Measurements from ENCODE around the gene CABP5. TPM values are rescaled to one million over a fixed set of nuclear protein-coding genes. Genes with fewer than 3 reads are reported as not detected.

Gene CABP5
- polyA plus RNA-seq, 1 donor (not counting 4 experiments of a cell fraction or from before 2014, with no cell fraction given) = not detected

- H3K27ac ChIP-seq (ENCODE audit: control insufficient read depth, insufficient read depth, low read length) = no peak overlapping the region
- no peaks in the 10 kb centered on the region for H3K36me3 ChIP-seq (ENCODE audit: control insufficient read depth in 2 of 2, extremely low read depth in 1 of 2, insufficient read depth in 2 of 2, low read length in 2 of 2)
- no peaks in the 10 kb centered on the region for H3K9me3 ChIP-seq (ENCODE audit: control insufficient read depth, low read depth, low read length)
- TF ChIP-seq CTCF (optimal IDR thresholded peaks at IDR 0.05 in 1 of 3, IDR thresholded peaks at IDR 0.05 in 1 of 3, conservative IDR thresholded peaks at IDR 0.05 in 1 of 3; ENCODE audit: extremely low read depth in 1 of 3, insufficient read depth in 2 of 3, low read length in 3 of 3) (no peak), EZH2 (IDR thresholded peaks at IDR 0.05; ENCODE audit: low read length) (no peak)
- FAIRE-seq (no peak), DNase-seq (ENCODE audit: low read depth, low spot score) (no peak)
- H3K9ac ChIP-seq (ENCODE audit: control insufficient read depth, extremely low read depth, insufficient read depth, low read length) = no peak overlapping the region
- no peaks in the 10 kb centered on the region for H3K9me1 ChIP-seq (ENCODE audit: control insufficient read depth, extremely low read depth, insufficient read depth, low read length)
- no peaks in the 10 kb centered on the region for H3K27me3 ChIP-seq (ENCODE audit: control insufficient read depth, extremely low read depth, insufficient read depth, low read length)
- no peak overlapping the region for H3K4me2 ChIP-seq (ENCODE audit: control insufficient read depth, extremely low read depth, insufficient read depth, low read depth, low read length)
- H4K20me1 ChIP-seq (ENCODE audit: control insufficient read depth, extremely low read depth, insufficient read depth, low read length) = no peaks in the 10 kb centered on the region
- H3K4me3 ChIP-seq (ENCODE audit: control insufficient read depth in 2 of 3, extremely low read depth in 1 of 3, insufficient read depth in 2 of 3, low read depth in 1 of 3, low read length in 3 of 3) = no peak overlapping the region
- dilution Hi-C loops (cut with MboI; ENCODE audit: extremely low pct_ligation_motif_present, low sequenced_read_pairs) = no loop called here
- no peak overlapping the region for H2AFZ ChIP-seq (ENCODE audit: control insufficient read depth, low read length)
- no peaks in the 10 kb centered on the region for H3K4me1 ChIP-seq (ENCODE audit: control insufficient read depth, extremely low read depth, insufficient read depth, low read length)
- no peaks in the 10 kb centered on the region for H3K79me2 ChIP-seq (ENCODE audit: control insufficient read depth, insufficient read depth, low read length)
These were observed 23.2 kb downstream of the CABP5 start for GRCh38 chr19:48020686-48021085.

GRCh38 chr19:48010932-48011758, 32.7 kb downstream of the CABP5 start:
- no peak for FAIRE-seq
- no peaks in the 10 kb centered on the region for H3K9me1 ChIP-seq (ENCODE audit: control insufficient read depth, extremely low read depth, insufficient read depth, low read length)
- DNase-seq (ENCODE audit: low read depth, low spot score) = no peak
- H3K79me2 ChIP-seq (ENCODE audit: control insufficient read depth, insufficient read depth, low read length) = no peaks in the 10 kb centered on the region
- TF ChIP-seq EZH2 (IDR thresholded peaks at IDR 0.05; ENCODE audit: low read length) (no peak), CTCF (optimal IDR thresholded peaks at IDR 0.05 in 1 of 3, IDR thresholded peaks at IDR 0.05 in 1 of 3, conservative IDR thresholded peaks at IDR 0.05 in 1 of 3; ENCODE audit: extremely low read depth in 1 of 3, insufficient read depth in 2 of 3, low read length in 3 of 3) (no peak)
- no peaks in the 10 kb centered on the region for H3K4me1 ChIP-seq (ENCODE audit: control insufficient read depth, extremely low read depth, insufficient read depth, low read length)
- no peaks in the 10 kb centered on the region for H3K9me3 ChIP-seq (ENCODE audit: control insufficient read depth, low read depth, low read length)
- dilution Hi-C loops (cut with MboI; ENCODE audit: extremely low pct_ligation_motif_present, low sequenced_read_pairs) = no loop called here
- H3K4me2 ChIP-seq (ENCODE audit: control insufficient read depth, extremely low read depth, insufficient read depth, low read depth, low read length) = no peak overlapping the region
- H3K27me3 ChIP-seq (ENCODE audit: control insufficient read depth, extremely low read depth, insufficient read depth, low read length) = no peaks in the 10 kb centered on the region
- H2AFZ ChIP-seq (ENCODE audit: control insufficient read depth, low read length) = no peak overlapping the region
- no peak overlapping the region for H3K4me3 ChIP-seq (ENCODE audit: control insufficient read depth in 2 of 3, extremely low read depth in 1 of 3, insufficient read depth in 2 of 3, low read depth in 1 of 3, low read length in 3 of 3)
- H3K9ac ChIP-seq (ENCODE audit: control insufficient read depth, extremely low read depth, insufficient read depth, low read length) = no peak overlapping the region
- H3K36me3 ChIP-seq (ENCODE audit: control insufficient read depth in 2 of 2, extremely low read depth in 1 of 2, insufficient read depth in 2 of 2, low read length in 2 of 2) = no peaks in the 10 kb centered on the region
- H3K27ac ChIP-seq (ENCODE audit: control insufficient read depth, insufficient read depth, low read length) = no peak overlapping the region
- no peaks in the 10 kb centered on the region for H4K20me1 ChIP-seq (ENCODE audit: control insufficient read depth, extremely low read depth, insufficient read depth, low read length)

All from keratinocyte (primary cell).